Lung (tissue), 12 donors: Measurements from ENCODE around the gene RASAL1. TPM values are rescaled to one million over a fixed set of nuclear protein-coding genes. Genes with fewer than 3 reads are reported as not detected.

Experiments used
- ATAC-seq: fragments of 200-7000 bp; cut with Tn5 transposase; one replicate; pipeline ENCODE4 v1.9.1; 2020; ENCODE audit warnings: moderate number of reproducible peaks; ENCODE audit not compliant: insufficient read depth, low FRiP score
- DNase-seq, 3 donors: peaks; one replicate each; pipeline ENCODE4 v3.0.0-alpha.2; 2013 to 2017
- H3K27ac ChIP-seq, 2 donors: one replicate each; pipeline ENCODE4 v1.5.1; 2013; ENCODE audit warnings: mild to moderate bottlenecking in 2 of 2, moderate library complexity in 2 of 2, control low read depth in 1 of 2, inconsistent platforms in 1 of 2, low read depth in 1 of 2, low read length in 1 of 2
- H3K27me3 ChIP-seq, 3 donors: one replicate each; pipeline ENCODE4 v1.5.1; 2013; ENCODE audit warnings: low read length in 2 of 3; ENCODE audit not compliant: control insufficient read depth in 3 of 3, insufficient read depth in 3 of 3
- H3K36me3 ChIP-seq, 4 donors: one replicate each; pipeline ENCODE4 v1.5.1; 2013; ENCODE audit warnings: low read length in 4 of 4, mild to moderate bottlenecking in 1 of 4, moderate library complexity in 1 of 4; ENCODE audit not compliant: control insufficient read depth in 4 of 4, insufficient read depth in 4 of 4
- H3K4me1 ChIP-seq, 5 donors: one replicate each; pipeline ENCODE4 v1.5.1; 2013; ENCODE audit warnings: low read length in 5 of 5, mild to moderate bottlenecking in 2 of 5, moderate library complexity in 1 of 5; ENCODE audit not compliant: control insufficient read depth in 5 of 5, insufficient read depth in 5 of 5
- H3K4me3 ChIP-seq: one replicate; pipeline ENCODE4 v1.5.1; 2013; ENCODE audit warnings: mild to moderate bottlenecking, control low read depth, moderate library complexity
- H3K9ac ChIP-seq, 2 donors: one replicate each; pipeline ENCODE4 v1.5.1; 2013; ENCODE audit warnings: low read length in 2 of 2, control low read depth in 1 of 2; ENCODE audit not compliant: insufficient read depth in 1 of 2
- H3K9me3 ChIP-seq, 4 donors: one replicate each; pipeline ENCODE4 v1.5.1; 2013; ENCODE audit warnings: low read length in 3 of 4, mild to moderate bottlenecking in 1 of 4, moderate library complexity in 1 of 4; ENCODE audit not compliant: control insufficient read depth in 4 of 4, insufficient read depth in 3 of 4
- CTCF ChIP-seq: IDR thresholded peaks from 2 replicates; pipeline ENCODE4 v1.5.1; 2012; ENCODE audit warnings: mild to moderate bottlenecking; ENCODE audit errors: control extremely low read depth, extremely low read depth
- WGBS, 2 donors: extraction: QIAGEN DNeasy Blood & Tissue Kit; methylation state at CpG; one replicate each; pipeline ENCODE4 v1.1.7; 2013; 5-methylcytosine and 5-hydroxymethylcytosine counted together
- polyA plus RNA-seq, 2 donors: library from polyadenylated mRNA; stranded (reverse); fragments of 200-250 nt; gene quantifications; one replicate each; pipeline ENCODE4 v1.2.1, GENCODE V29; 2013
- total RNA-seq, 2 donors: library from RNA; depleted of rRNA in 1 of 2; stranded (reverse); fragments of >200 nt in 1 of 2; gene quantifications; one replicate each; pipeline ENCODE4 v1.2.1, GENCODE V29; 2014 to 2021
- donor health status: control.
- donor health status: control.
- donor health status: Bipolar disorder and iron deficiency.
- donor health status: healthy.
- donor health status: DM: yes; HTN: yes; CAD: no.

RASAL1 gene
- total and polyA plus RNA-seq, 4 donors: 0.09 to 1.8 (median 0.62) TPM

GRCh38 chr12:113077057-113077858 lies 58.3 kb downstream of the RASAL1 start:
- peaks cover 0 to 2% (median 0%) of the 10 kb centered on the region in 5 donors for H3K4me1 ChIP-seq
- H3K27me3 ChIP-seq: peaks cover 16 to 32% (median 20%) of the 10 kb centered on the region in 3 donors
- no peak overlapping the region for H3K4me3 ChIP-seq
- no peak for ATAC-seq
- no peak for DNase-seq
- no peaks in the 10 kb centered on the region for H3K36me3 ChIP-seq
- H3K9ac ChIP-seq: no peak overlapping the region
- H3K27ac ChIP-seq: no peak overlapping the region
- no peak for TF ChIP-seq CTCF
- no peaks in the 10 kb centered on the region for H3K9me3 ChIP-seq
- 20 to 26% methylated on average over 63 to 70 of the region's 70 CpGs for WGBS, 2 donors

GRCh38 chr12:113075137-113075683 lies 60.4 kb downstream of the RASAL1 start:
- no peaks in the 10 kb centered on the region for H3K9me3 ChIP-seq
- 60 to 83% methylated on average over 6 of the region's 6 CpGs for WGBS, 2 donors
- H3K27me3 ChIP-seq: peaks cover 16 to 32% (median 17%) of the 10 kb centered on the region in 3 donors
- H3K4me1 ChIP-seq: peaks cover 0 to 7% (median 0%) of the 10 kb centered on the region in 5 donors
- DNase-seq: no peak
- H3K27ac ChIP-seq: no peak overlapping the region
- no peak overlapping the region for H3K4me3 ChIP-seq
- TF ChIP-seq CTCF: no peak
- H3K36me3 ChIP-seq: no peaks in the 10 kb centered on the region
- H3K9ac ChIP-seq: no peak overlapping the region
- ATAC-seq: no peak

GRCh38 chr12:113073586-113073985 lies 62.0 kb downstream of the RASAL1 start:
- H3K4me3 ChIP-seq: no peak overlapping the region
- DNase-seq: no peak
- H3K36me3 ChIP-seq: no peaks in the 10 kb centered on the region
- WGBS, 2 donors: 71 to 81% methylated on average over 3 of the region's 3 CpGs
- H3K27ac ChIP-seq: no peak overlapping the region
- H3K4me1 ChIP-seq: peaks cover 0 to 7% (median 0%) of the 10 kb centered on the region in 5 donors
- H3K9me3 ChIP-seq: no peaks in the 10 kb centered on the region
- TF ChIP-seq CTCF: no peak
- H3K27me3 ChIP-seq: peaks cover 11 to 26% (median 12%) of the 10 kb centered on the region in 3 donors
- H3K9ac ChIP-seq: no peak overlapping the region
- no peak for ATAC-seq
